Liver (tissue), 9 donors: ENCODE results near the gene FOXO6. TPM values are rescaled to one million over a fixed set of nuclear protein-coding genes. Genes with fewer than 3 reads are reported as not detected.

ENCODE experiments used
- DNase-seq: peaks from one replicate; pipeline ENCODE4 v3.0.0-alpha.2; 2017; ENCODE audit warnings: low spot score
- H3K27ac ChIP-seq, 2 donors: one replicate each; pipeline ENCODE4 v1.7.0; 2013; ENCODE audit warnings: inconsistent platforms in 2 of 2, low read length in 2 of 2, control low read depth in 1 of 2, low read depth in 1 of 2, mild to moderate bottlenecking in 1 of 2
- H3K27me3 ChIP-seq, 4 donors: one replicate each; pipeline versions ENCODE4 v1.6.1 to v1.7.0; 2013; ENCODE audit warnings: low read length in 3 of 4, inconsistent platforms in 1 of 4, mild to moderate bottlenecking in 1 of 4, moderate library complexity in 1 of 4; ENCODE audit not compliant: control insufficient read depth in 4 of 4, insufficient read depth in 4 of 4
- H3K36me3 ChIP-seq, 4 donors: one replicate each; pipeline versions ENCODE4 v1.6.1 to v1.7.0; 2013; ENCODE audit warnings: low read length in 3 of 4, mild to moderate bottlenecking in 3 of 4, low read depth in 1 of 4, moderate library complexity in 1 of 4; ENCODE audit not compliant: control insufficient read depth in 4 of 4, insufficient read depth in 3 of 4
- H3K4me1 ChIP-seq, 4 donors: one replicate each; pipeline versions ENCODE4 v1.6.1 to v1.7.0; 2013; ENCODE audit warnings: low read length in 3 of 4, mild to moderate bottlenecking in 3 of 4, moderate library complexity in 1 of 4; ENCODE audit not compliant: control insufficient read depth in 4 of 4, insufficient read depth in 4 of 4
- H3K4me3 ChIP-seq, 3 donors: one replicate each; pipeline versions ENCODE4 v1.6.1 to v1.7.0; 2013; ENCODE audit warnings: low read length in 3 of 3, control low read depth in 1 of 3, low read depth in 1 of 3, mild to moderate bottlenecking in 1 of 3
- H3K9ac ChIP-seq, 2 donors: one replicate each; pipeline ENCODE4 v1.7.0; 2013; ENCODE audit warnings: low read length in 2 of 2, mild to moderate bottlenecking in 2 of 2, moderate library complexity in 2 of 2, control low read depth in 1 of 2, low read depth in 1 of 2
- H3K9me3 ChIP-seq, 4 donors: one replicate each; pipeline versions ENCODE4 v1.6.1 to v1.7.0; 2013; ENCODE audit warnings: low read length in 3 of 4; ENCODE audit not compliant: control insufficient read depth in 4 of 4
- EGR1 ChIP-seq, 2 donors: IDR thresholded peaks; 2 replicates each; pipeline ENCODE4 v1.6.1; 2016 to 2018; ENCODE audit warnings: antibody characterized with exemption in 2 of 2, low read depth in 2 of 2
- FOXA1 ChIP-seq: IDR thresholded peaks from 2 replicates; pipeline ENCODE4 v1.6.1; 2016; ENCODE audit warnings: antibody characterized with exemption
- FOXA2 ChIP-seq: IDR thresholded peaks from 2 replicates; pipeline ENCODE4 v1.6.1; 2016; ENCODE audit warnings: antibody characterized with exemption
- HNF4G ChIP-seq: IDR thresholded peaks from 2 replicates; pipeline ENCODE4 v1.6.1; 2016; ENCODE audit warnings: antibody characterized with exemption
- NR2F2 ChIP-seq: IDR thresholded peaks from 2 replicates; pipeline ENCODE4 v1.6.1; 2016; ENCODE audit warnings: antibody characterized with exemption
- RAD21 ChIP-seq, 2 donors: IDR thresholded peaks; 2 replicates each; pipeline ENCODE4 v1.6.1; 2016; ENCODE audit warnings: antibody characterized with exemption in 2 of 2, mild to moderate bottlenecking in 2 of 2
- REST ChIP-seq: IDR thresholded peaks from 2 replicates; pipeline ENCODE4 v1.6.1; 2016; ENCODE audit warnings: antibody characterized with exemption, mild to moderate bottlenecking
- SP1 ChIP-seq: IDR thresholded peaks from 2 replicates; pipeline ENCODE4 v1.6.1; 2018; ENCODE audit warnings: antibody characterized with exemption, mild to moderate bottlenecking
- WGBS: extraction: QIAGEN DNeasy Blood & Tissue Kit; methylation state at CpG from one replicate; pipeline ENCODE4 v1.1.7; 2013; 5-methylcytosine and 5-hydroxymethylcytosine counted together
- polyA plus RNA-seq, 2 donors: library from polyadenylated mRNA; stranded (reverse) in 1 of 2; unstranded in 1 of 2; fragments of 200-250 nt in 1 of 2; fragments of >200 nt in 1 of 2; fragmentation: Nextera tagmentation in 1 of 2; extraction: Ambion mirVana in 1 of 2; gene quantifications; one replicate each; pipeline versions ENCODE4 v1.2.1 to v1.2.3, GENCODE V29; 2013 to 2015
- total RNA-seq, 2 donors: library from RNA; depleted of rRNA; stranded (reverse); fragments of >200 nt; gene quantifications; one replicate each; pipeline ENCODE4 v1.2.3, GENCODE V29; 2014
- TF ChIP-seq, protein P1 (sequence below): fragments of 150-350 bp; IDR thresholded peaks from 2 replicates; pipeline ENCODE4 v1.5.1; 2017; ENCODE audit warnings: improper control_type of control experiment, low read depth, low read length; ENCODE audit not compliant: missing input control
- TF ChIP-seq, protein P2 (sequence below): IDR thresholded peaks from 2 replicates; pipeline ENCODE4 v1.6.1; 2016; ENCODE audit warnings: antibody characterized with exemption
- donor health status: healthy.
- donor health status: healthy.
- donor health status: healthy.
- donor health status: healthy.
- donor health status: healthy.

The FOXO6 gene
- total and polyA plus RNA-seq, 4 donors: 0.02 to 0.09 (median 0.08) TPM; not detected in 1

GRCh38 chr1:41382480-41383090 is 21.4 kb downstream of the FOXO6 start:
- Histone ChIP-seq H3K27ac (peak overlapping the region; percentile 12 to 14), H3K4me1 (peaks cover 5 to 16% (median 9%) of the 10 kb centered on the region in 4 donors), H3K27me3 (peaks cover 0 to 8% (median 2%) of the 10 kb centered on the region in 4 donors), H3K4me3 (peak overlapping the region in 1 of 3 donors; percentile 50), H3K9me3 (no peaks in the 10 kb centered on the region), H3K9ac (no peak overlapping the region), H3K36me3 (no peaks in the 10 kb centered on the region)
- DNase-seq: no peak
- 3% methylated on average over 48 of the region's 48 CpGs for WGBS
- TF ChIP-seq, protein P1, sequence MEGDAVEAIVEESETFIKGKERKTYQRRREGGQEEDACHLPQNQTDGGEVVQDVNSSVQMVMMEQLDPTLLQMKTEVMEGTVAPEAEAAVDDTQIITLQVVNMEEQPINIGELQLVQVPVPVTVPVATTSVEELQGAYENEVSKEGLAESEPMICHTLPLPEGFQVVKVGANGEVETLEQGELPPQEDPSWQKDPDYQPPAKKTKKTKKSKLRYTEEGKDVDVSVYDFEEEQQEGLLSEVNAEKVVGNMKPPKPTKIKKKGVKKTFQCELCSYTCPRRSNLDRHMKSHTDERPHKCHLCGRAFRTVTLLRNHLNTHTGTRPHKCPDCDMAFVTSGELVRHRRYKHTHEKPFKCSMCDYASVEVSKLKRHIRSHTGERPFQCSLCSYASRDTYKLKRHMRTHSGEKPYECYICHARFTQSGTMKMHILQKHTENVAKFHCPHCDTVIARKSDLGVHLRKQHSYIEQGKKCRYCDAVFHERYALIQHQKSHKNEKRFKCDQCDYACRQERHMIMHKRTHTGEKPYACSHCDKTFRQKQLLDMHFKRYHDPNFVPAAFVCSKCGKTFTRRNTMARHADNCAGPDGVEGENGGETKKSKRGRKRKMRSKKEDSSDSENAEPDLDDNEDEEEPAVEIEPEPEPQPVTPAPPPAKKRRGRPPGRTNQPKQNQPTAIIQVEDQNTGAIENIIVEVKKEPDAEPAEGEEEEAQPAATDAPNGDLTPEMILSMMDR: no peak
- no peak for TF ChIP-seq SP1
- no peak for TF ChIP-seq EGR1 (IDR thresholded peaks at IDR 0.05; ENCODE audit: low read depth in 2 of 2)
- TF ChIP-seq REST: no peak
- no peak for TF ChIP-seq FOXA2
- TF ChIP-seq, protein P2, sequence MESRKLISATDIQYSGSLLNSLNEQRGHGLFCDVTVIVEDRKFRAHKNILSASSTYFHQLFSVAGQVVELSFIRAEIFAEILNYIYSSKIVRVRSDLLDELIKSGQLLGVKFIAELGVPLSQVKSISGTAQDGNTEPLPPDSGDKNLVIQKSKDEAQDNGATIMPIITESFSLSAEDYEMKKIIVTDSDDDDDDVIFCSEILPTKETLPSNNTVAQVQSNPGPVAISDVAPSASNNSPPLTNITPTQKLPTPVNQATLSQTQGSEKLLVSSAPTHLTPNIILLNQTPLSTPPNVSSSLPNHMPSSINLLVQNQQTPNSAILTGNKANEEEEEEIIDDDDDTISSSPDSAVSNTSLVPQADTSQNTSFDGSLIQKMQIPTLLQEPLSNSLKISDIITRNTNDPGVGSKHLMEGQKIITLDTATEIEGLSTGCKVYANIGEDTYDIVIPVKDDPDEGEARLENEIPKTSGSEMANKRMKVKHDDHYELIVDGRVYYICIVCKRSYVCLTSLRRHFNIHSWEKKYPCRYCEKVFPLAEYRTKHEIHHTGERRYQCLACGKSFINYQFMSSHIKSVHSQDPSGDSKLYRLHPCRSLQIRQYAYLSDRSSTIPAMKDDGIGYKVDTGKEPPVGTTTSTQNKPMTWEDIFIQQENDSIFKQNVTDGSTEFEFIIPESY: no peak
- no peak for TF ChIP-seq RAD21 (IDR thresholded peaks at IDR 0.05)
- no peak for TF ChIP-seq FOXA1
- no peak for TF ChIP-seq HNF4G

DNA sequence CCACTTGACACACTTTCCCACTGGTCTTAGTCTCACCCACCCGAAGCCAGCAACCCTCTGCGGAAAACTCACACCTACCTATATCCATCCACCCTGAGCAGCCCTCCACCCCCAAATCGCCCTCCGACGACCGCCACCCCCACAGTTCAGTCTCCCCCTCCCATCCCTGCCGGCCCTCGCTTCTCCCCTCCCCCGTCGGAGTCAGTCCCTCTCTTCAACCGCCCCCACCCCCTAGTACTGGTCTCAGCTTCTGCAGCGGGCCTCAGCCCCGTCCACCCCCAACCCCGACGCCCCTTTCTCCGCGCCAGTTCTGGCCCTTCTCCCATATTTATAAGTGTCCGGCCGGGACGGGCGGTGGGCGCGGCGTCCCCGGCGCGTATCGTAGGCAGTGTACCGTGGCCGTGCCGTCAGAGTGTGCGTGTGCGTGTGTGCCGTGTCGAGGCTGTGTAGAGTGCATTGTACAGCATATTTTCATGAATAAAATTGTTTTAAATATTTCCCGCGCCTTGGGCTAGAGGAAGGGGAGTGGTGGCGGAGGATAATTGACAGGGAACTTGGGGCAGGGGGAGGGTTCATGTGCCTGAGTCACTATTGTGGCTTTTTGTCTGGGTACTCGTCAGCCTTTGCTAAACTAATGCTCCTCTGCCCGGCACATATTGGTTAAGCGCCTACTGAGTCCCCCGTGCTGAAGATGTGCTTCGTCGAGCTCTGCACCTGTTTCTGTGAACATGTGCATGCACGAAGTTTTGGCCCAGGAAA is 22.0 kb downstream of the FOXO6 start:
- no peaks in the 10 kb centered on the region for H3K36me3 ChIP-seq
- TF ChIP-seq NR2F2: no peak
- H3K27me3 ChIP-seq: peaks cover 0 to 8% (median 2%) of the 10 kb centered on the region in 4 donors
- DNase-seq: no peak
- no peaks in the 10 kb centered on the region for H3K9me3 ChIP-seq
- peak overlapping the region in 1 of 3 donors; percentile 50 for H3K4me3 ChIP-seq
- no peak overlapping the region for H3K9ac ChIP-seq
- WGBS: 11% methylated on average over 45 of the region's 45 CpGs
- no peak overlapping the region for H3K27ac ChIP-seq
- peaks cover 5 to 16% (median 9%) of the 10 kb centered on the region in 4 donors for H3K4me1 ChIP-seq
